ENCODE measurements around the gene MACROD2. TPM values are rescaled to one million over a fixed set of nuclear protein-coding genes. Genes with fewer than 3 reads are reported as not detected.

Gene MACROD2
- total and polyA plus RNA-seq, 2 experiments from 2014 or later: 2.8 to 4.3 TPM

DNA sequence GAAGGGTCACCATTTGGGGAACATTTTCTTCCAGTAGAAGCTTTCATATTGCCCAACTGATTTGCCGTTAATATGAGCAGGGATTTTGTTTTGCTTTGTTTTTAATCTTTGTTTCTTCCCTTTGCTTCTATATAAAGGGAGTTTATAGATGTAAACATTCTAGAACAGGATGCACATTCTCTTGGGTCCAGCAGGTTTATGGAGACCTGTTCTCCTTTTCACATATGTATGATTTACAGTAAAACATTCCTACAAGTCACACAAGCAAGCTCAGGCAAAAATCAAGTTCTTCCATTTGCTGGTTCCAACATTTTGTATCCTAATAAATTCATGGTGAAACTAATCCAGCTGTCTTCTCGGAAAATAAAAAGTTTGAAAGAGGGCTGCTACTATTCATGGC, 1424.5 kb downstream of the MACROD2 start (continued):
- TF ChIP-seq, protein P1, sequence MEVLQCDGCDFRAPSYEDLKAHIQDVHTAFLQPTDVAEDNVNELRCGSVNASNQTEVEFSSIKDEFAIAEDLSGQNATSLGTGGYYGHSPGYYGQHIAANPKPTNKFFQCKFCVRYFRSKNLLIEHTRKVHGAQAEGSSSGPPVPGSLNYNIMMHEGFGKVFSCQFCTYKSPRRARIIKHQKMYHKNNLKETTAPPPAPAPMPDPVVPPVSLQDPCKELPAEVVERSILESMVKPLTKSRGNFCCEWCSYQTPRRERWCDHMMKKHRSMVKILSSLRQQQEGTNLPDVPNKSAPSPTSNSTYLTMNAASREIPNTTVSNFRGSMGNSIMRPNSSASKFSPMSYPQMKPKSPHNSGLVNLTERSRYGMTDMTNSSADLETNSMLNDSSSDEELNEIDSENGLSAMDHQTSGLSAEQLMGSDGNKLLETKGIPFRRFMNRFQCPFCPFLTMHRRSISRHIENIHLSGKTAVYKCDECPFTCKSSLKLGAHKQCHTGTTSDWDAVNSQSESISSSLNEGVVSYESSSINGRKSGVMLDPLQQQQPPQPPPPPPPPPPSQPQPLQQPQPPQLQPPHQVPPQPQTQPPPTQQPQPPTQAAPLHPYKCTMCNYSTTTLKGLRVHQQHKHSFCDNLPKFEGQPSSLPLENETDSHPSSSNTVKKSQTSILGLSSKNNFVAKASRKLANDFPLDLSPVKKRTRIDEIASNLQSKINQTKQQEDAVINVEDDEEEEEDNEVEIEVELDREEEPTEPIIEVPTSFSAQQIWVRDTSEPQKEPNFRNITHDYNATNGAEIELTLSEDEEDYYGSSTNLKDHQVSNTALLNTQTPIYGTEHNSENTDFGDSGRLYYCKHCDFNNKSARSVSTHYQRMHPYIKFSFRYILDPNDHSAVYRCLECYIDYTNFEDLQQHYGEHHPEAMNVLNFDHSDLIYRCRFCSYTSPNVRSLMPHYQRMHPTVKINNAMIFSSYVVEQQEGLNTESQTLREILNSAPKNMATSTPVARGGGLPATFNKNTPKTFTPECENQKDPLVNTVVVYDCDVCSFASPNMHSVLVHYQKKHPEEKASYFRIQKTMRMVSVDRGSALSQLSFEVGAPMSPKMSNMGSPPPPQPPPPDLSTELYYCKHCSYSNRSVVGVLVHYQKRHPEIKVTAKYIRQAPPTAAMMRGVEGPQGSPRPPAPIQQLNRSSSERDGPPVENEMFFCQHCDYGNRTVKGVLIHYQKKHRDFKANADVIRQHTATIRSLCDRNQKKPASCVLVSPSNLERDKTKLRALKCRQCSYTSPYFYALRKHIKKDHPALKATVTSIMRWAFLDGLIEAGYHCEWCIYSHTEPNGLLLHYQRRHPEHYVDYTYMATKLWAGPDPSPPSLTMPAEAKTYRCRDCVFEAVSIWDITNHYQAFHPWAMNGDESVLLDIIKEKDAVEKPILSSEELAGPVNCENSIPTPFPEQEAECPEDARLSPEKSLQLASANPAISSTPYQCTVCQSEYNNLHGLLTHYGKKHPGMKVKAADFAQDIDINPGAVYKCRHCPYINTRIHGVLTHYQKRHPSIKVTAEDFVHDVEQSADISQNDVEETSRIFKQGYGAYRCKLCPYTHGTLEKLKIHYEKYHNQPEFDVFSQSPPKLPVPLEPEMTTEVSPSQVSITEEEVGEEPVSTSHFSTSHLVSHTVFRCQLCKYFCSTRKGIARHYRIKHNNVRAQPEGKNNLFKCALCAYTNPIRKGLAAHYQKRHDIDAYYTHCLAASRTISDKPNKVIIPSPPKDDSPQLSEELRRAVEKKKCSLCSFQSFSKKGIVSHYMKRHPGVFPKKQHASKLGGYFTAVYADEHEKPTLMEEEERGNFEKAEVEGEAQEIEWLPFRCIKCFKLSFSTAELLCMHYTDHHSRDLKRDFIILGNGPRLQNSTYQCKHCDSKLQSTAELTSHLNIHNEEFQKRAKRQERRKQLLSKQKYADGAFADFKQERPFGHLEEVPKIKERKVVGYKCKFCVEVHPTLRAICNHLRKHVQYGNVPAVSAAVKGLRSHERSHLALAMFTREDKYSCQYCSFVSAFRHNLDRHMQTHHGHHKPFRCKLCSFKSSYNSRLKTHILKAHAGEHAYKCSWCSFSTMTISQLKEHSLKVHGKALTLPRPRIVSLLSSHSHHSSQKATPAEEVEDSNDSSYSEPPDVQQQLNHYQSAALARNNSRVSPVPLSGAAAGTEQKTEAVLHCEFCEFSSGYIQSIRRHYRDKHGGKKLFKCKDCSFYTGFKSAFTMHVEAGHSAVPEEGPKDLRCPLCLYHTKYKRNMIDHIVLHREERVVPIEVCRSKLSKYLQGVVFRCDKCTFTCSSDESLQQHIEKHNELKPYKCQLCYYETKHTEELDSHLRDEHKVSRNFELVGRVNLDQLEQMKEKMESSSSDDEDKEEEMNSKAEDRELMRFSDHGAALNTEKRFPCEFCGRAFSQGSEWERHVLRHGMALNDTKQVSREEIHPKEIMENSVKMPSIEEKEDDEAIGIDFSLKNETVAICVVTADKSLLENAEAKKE (CRISPR knock-in tag; IDR thresholded peaks at IDR 0.05): no peak

DNA sequence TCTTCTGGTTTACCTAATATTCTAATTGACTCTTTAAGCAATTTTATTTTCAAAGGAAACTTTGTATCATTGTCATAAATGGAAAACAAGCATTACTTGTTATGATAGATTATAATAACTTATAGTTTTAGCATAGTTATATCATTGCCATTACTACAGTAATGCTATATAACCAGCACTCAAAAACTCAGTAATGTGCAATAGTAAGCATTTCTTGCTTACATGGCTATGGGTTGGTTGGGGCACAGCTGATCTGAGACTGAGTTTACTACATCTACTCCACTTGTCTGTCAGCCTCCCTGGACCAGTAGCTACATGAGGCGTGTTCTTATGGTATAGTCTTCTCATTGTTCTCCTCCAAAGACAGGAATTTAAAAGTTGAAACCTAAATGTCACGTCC, 1427.7 kb downstream of the MACROD2 start:
- no peak overlapping the region for H3K27ac Mint-ChIP-seq
- H3K4me3 Mint-ChIP-seq: no peak overlapping the region
- no peaks in the 10 kb centered on the region for H3K36me3 Mint-ChIP-seq (ENCODE audit: low read depth)
- Histone ChIP-seq H4K20me1 (replicated peaks; ENCODE audit: insufficient read depth) (no peaks in the 10 kb centered on the region; the same call in 1 of the 2 replicates), H3K4me2 (no peak overlapping the region), H3K27me3 (ENCODE audit: insufficient read depth) (no peaks in the 10 kb centered on the region), H3K27ac (ENCODE audit: low read depth) (no peak overlapping the region), H3K79me2 (replicated peaks; ENCODE audit: insufficient read depth) (no peaks in the 10 kb centered on the region), H3K4me3 (no peak overlapping the region), H2AFZ (no peak overlapping the region), H3K4me1 (ENCODE audit: insufficient read depth) (no peaks in the 10 kb centered on the region), H3F3A (replicated peaks; ENCODE audit: low read depth) (no peaks in the 10 kb centered on the region), H3K9me2 (ENCODE audit: insufficient read depth) (peaks cover 20% of the 10 kb centered on the region), H3K36me3 (ENCODE audit: insufficient read depth) (no peaks in the 10 kb centered on the region; the same call in 1 of the 2 replicates)
- no peak for ATAC-seq
- peaks cover 3% of the 10 kb centered on the region; the same call in 1 of the 3 replicates for H3K9me3 Mint-ChIP-seq
- H3K4me1 Mint-ChIP-seq: no peaks in the 10 kb centered on the region
- H3K27me3 Mint-ChIP-seq (ENCODE audit: insufficient read depth, low read depth, poor library complexity): no peaks in the 10 kb centered on the region
- DNase-seq (ENCODE audit: low spot score): no peak
- TF ChIP-seq NANOG (IDR thresholded peaks at IDR 0.05; ENCODE audit: borderline replicate concordance): no peak
- TF ChIP-seq EZH2 (IDR thresholded peaks at IDR 0.05; ENCODE audit: low read depth, unreplicated experiment): no peak
- TF ChIP-seq EZH2phosphoT487 (IDR thresholded peaks at IDR 0.05; ENCODE audit: unreplicated experiment): no peak
- no peak for TF ChIP-seq JUNB (IDR thresholded peaks at IDR 0.05; ENCODE audit: unreplicated experiment)
- no peak for TF ChIP-seq ZNF331 (CRISPR knock-in tag; IDR thresholded peaks at IDR 0.05; ENCODE audit: low read depth)
- TF ChIP-seq, protein P2, sequence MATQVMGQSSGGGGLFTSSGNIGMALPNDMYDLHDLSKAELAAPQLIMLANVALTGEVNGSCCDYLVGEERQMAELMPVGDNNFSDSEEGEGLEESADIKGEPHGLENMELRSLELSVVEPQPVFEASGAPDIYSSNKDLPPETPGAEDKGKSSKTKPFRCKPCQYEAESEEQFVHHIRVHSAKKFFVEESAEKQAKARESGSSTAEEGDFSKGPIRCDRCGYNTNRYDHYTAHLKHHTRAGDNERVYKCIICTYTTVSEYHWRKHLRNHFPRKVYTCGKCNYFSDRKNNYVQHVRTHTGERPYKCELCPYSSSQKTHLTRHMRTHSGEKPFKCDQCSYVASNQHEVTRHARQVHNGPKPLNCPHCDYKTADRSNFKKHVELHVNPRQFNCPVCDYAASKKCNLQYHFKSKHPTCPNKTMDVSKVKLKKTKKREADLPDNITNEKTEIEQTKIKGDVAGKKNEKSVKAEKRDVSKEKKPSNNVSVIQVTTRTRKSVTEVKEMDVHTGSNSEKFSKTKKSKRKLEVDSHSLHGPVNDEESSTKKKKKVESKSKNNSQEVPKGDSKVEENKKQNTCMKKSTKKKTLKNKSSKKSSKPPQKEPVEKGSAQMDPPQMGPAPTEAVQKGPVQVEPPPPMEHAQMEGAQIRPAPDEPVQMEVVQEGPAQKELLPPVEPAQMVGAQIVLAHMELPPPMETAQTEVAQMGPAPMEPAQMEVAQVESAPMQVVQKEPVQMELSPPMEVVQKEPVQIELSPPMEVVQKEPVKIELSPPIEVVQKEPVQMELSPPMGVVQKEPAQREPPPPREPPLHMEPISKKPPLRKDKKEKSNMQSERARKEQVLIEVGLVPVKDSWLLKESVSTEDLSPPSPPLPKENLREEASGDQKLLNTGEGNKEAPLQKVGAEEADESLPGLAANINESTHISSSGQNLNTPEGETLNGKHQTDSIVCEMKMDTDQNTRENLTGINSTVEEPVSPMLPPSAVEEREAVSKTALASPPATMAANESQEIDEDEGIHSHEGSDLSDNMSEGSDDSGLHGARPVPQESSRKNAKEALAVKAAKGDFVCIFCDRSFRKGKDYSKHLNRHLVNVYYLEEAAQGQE (IDR thresholded peaks at IDR 0.05; ENCODE audit: unreplicated experiment): no peak
- TF ChIP-seq, protein P3, sequence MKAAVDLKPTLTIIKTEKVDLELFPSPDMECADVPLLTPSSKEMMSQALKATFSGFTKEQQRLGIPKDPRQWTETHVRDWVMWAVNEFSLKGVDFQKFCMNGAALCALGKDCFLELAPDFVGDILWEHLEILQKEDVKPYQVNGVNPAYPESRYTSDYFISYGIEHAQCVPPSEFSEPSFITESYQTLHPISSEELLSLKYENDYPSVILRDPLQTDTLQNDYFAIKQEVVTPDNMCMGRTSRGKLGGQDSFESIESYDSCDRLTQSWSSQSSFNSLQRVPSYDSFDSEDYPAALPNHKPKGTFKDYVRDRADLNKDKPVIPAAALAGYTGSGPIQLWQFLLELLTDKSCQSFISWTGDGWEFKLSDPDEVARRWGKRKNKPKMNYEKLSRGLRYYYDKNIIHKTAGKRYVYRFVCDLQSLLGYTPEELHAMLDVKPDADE (IDR thresholded peaks at IDR 0.05): no peak
- TF ChIP-seq, protein P4, sequence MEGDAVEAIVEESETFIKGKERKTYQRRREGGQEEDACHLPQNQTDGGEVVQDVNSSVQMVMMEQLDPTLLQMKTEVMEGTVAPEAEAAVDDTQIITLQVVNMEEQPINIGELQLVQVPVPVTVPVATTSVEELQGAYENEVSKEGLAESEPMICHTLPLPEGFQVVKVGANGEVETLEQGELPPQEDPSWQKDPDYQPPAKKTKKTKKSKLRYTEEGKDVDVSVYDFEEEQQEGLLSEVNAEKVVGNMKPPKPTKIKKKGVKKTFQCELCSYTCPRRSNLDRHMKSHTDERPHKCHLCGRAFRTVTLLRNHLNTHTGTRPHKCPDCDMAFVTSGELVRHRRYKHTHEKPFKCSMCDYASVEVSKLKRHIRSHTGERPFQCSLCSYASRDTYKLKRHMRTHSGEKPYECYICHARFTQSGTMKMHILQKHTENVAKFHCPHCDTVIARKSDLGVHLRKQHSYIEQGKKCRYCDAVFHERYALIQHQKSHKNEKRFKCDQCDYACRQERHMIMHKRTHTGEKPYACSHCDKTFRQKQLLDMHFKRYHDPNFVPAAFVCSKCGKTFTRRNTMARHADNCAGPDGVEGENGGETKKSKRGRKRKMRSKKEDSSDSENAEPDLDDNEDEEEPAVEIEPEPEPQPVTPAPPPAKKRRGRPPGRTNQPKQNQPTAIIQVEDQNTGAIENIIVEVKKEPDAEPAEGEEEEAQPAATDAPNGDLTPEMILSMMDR (conservative IDR thresholded peaks at IDR 0.05; ENCODE audit: low read depth in 2 of 2): no peak
- TF ChIP-seq CREB1 (CRISPR knock-in tag; IDR thresholded peaks at IDR 0.05; ENCODE audit: low read depth): no peak
- no peak for TF ChIP-seq POLR2AphosphoS5 (IDR thresholded peaks at IDR 0.05; ENCODE audit: low read depth)
- TF ChIP-seq ZNF114 (CRISPR knock-in tag; IDR thresholded peaks at IDR 0.05): no peak

Measured in GM23338 (cell line).